KOPT-K1 (cell line): ENCODE data around the gene CCDC92.
"Not testable (repeated sequence)": the region's sequence is repeated elsewhere in the genome, so short reads cannot be mapped to it uniquely, and the experiment has no call there.

Experiments used
- H3K27ac ChIP-seq: fragments of 200-600 bp; sonication (generic); 2 replicates; pipeline ENCODE4 v1.5.1; 2016; ENCODE audit warnings: antibody characterized with exemption, mild to moderate bottlenecking, low read depth, low read length; ENCODE audit not compliant: poor library complexity, severe bottlenecking
- H3K36me3 ChIP-seq: fragments of 200-600 bp; sonication (generic); 2 replicates; pipeline ENCODE4 v1.5.1; 2017; ENCODE audit warnings: antibody characterized with exemption, mild to moderate bottlenecking, low read length, moderate library complexity; ENCODE audit not compliant: insufficient read depth
- H3K9me3 ChIP-seq: fragments of 200-600 bp; sonication (generic); 2 replicates; pipeline ENCODE4 v1.5.1; 2017; ENCODE audit warnings: antibody characterized with exemption, low read length, mild to moderate bottlenecking; ENCODE audit not compliant: insufficient read depth, poor library complexity, severe bottlenecking

The CCDC92 gene

DNA sequence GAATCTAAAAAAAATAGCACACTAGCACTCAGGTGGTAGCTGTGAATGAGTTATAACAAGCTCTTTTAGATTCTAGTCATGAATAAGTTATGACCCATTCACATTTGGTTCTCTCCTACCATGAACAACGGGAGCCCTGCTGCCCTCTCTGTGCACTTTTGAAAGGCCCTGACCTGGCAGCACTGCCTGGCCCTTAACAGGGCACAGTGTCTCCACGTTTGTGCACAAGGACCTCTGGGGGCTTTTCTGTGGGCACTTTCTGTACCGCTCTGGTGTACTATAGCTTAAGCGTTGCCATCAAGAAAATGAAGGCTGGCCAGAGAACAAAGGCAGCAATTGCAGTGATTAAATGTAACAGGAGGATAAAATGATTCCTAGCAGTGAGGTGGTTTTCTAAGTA is 21.2 kb downstream of the CCDC92 start:
- H3K36me3 ChIP-seq: no peaks in the 10 kb centered on the region
- no peaks in the 10 kb centered on the region for H3K9me3 ChIP-seq
- no peak overlapping the region for H3K27ac ChIP-seq

DNA sequence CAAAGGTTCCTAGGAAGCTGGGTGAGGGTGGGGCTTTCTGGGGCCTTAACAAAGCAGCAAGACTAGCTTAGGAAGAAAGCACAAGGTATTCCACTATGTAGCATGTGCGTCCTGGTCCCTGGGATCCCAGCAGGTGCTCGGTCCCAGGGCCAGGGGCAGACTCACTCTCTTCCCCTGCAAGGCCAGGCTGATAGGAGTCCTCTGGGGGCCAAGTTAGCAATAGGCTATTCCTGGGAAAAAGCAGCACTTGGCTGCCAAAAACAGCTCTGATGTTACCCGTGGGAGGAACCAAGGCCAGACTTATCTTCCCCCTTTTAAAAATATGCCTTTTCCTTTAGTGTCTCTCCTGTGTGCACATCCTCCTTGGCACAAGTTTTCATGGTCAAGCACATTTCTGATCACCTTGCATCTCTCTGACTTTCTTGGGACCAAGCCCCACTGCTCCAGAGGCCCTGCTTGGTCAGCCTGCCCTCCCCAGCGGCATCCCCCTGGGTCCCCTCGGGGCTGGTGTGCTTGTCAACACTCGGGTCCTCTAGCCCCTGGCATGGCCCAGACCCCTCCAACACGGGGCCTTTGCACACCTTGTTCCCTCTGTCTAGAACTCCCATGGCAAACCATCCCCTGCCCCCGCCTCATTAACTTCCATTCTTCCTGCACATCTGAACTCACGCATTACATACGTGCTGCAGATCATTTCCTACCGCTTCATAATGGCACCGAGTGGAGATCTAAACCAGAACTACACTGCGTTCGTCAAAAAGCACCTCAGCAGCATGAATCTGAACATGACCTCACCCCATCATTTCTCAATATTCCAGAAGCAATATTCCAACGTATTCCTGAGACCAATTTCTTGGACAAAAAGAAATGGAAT is 21.9 kb downstream of the CCDC92 start:
- H3K36me3 ChIP-seq: no peaks in the 10 kb centered on the region
- H3K27ac ChIP-seq: no peak overlapping the region
- H3K9me3 ChIP-seq: no peaks in the 10 kb centered on the region

DNA sequence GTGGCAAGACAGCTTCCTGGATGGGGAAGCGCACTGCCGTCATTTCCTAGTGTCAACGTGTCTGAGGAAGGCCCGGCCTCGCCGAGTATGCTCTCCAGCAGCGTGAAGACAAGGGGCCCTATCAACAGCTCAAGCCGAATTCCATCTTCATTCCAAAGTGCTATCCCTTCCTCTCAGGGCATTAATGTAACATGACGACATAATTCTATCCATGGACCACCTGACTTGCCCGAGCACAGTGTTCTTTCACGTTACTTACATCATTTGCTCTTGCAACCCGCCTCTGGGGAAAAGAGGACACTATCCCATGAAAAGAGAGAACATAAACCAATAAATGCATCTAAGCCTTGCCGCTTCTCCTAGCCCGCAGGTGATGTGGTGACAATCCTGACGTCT is 22.9 kb downstream of the CCDC92 start:
- Histone ChIP-seq H3K9me3 (no peaks in the 10 kb centered on the region), H3K36me3 (peaks cover 5% of the 10 kb centered on the region; the same call in 1 of the 2 replicates), H3K27ac (no peak overlapping the region)

DNA sequence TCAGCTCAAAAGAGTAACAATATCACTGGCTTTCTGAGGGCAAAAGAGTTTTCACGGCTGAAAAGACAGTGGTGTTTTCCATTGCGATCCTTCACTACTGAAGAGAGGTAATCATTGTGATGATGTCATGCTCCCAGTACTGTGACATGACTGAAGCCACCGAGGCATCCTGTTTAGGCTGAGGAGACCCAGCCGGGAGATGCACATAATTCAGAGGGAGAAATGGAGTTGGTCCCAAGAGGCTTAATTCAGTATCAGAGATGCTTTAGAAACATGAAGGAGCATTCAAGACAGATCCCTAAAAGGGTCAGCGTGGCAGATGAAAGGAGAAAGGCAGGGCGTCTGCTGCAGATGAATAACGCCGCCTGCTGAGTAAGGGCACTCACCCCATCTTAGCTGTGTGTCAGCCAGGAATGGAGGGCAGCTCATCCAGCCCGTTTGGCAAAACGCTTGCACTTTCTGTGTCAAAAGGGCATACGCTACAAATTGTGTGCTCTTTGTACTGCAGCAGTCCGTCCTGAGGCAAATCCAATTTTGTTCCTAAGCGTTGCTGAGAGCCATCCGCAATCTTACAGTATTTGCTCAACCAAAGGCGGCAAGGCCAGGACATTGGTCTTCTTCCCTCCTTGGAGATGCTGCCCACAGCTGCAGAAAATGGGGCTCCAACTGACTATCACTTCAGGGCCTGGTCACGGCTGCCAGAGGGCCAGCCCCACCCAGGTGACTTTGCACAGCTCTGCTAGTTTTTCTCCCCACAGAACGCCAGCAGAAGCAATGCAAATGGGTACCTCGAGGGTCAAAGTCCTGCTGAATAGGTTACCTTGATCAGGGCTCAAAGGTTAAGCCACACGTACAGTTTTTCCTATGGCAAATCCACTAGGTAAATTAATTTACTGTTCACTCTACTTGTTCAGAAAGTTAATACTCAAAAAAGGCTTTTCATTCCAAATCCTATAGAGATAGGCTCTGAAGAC is 23.5 kb downstream of the CCDC92 start:
- peaks cover 5% of the 10 kb centered on the region; the same call in 1 of the 2 replicates for H3K36me3 ChIP-seq
- no peaks in the 10 kb centered on the region for H3K9me3 ChIP-seq
- no peak overlapping the region for H3K27ac ChIP-seq

DNA sequence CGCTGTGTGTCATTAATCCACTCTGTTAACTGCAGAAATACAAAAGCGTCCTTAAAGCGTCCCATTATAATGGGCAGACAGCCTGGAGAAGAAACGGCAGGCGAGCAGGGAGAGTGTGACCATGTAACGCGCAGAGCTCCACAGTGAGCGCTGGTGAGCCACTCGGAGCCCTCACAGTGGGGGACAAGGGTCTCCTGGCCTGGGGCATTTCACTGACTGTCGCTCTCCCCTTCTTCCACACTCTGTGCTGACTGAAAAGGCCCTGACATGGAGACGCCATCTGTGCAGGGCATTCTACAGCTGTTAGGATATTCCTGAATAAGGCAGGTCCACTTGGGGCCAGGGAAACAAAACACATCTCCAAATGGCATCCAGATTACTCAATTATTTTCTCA is 24.2 kb downstream of the CCDC92 start:
- Histone ChIP-seq H3K27ac (no peak overlapping the region), H3K9me3 (no peaks in the 10 kb centered on the region), H3K36me3 (peaks cover 5% of the 10 kb centered on the region; the same call in 1 of the 2 replicates)

DNA sequence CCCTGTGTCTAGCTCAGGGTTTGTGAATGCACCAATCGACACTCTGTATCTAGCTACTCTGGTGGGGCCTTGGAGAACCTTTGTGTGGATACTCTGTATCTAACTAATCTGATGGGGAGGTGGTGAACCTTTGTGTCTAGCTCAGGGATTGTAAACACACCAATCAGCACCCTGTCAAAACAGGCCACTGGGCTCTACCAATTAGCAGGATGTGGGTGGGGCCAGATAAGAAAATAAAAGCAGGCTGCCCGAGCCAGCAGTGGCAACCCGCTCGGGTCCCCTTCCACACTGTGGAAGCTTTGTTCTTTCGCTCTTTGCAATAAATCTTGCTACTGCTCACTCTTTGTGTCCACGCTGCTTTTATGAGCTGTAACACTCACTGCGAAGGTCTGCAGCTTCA is 25.1 kb downstream of the CCDC92 start:
- not testable (repeated sequence) for H3K36me3 ChIP-seq, H3K27ac ChIP-seq, H3K9me3 ChIP-seq

DNA sequence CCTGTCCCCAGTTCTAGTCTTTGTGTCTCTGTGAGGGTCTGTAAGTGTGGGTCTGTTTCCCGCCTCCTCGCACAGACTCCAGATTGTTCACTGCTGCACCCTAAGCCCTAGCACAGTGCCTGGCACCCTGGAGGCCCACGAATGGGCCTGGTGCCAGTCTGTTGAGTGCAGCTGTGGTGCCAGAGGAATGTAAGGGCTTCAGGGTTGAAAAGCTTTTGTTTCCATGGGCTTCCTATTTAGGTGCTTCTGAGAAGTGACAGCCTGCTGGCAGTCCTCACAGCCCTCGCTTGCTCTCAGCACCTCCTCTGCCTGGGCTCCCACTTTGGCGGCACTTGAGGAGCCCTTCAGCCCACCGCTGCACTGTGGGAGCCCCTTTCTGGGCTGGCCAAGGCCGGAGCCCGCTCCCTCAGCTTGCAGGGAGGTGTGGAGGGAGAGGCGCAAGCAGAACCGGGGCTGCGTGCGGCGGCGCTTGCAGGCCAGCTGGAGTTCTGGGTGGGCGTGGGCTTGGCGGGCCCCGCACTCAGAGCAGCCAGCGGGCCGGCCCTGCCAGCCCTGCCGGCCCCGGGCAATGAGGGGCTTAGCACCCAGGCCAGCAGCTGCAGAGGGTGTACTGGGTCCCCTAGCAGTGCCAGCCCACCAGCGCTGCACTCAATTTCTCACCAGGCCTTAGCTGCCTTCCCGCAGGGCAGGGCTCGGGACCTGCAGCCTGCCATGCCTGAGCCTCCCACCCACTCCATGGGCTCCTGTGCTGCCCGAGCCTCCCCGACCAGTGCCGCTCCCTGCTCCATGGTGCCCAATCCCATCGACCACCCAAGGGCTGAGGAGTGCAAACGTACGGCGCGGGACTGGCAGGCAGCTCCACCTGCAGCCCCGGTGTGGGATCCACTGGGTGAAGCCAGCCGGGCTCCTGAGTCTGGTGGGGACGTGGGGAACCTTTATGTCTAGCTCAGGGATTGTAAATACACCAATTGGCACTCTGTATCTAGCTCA is 25.8 kb downstream of the CCDC92 start:
- H3K9me3 ChIP-seq: not testable (repeated sequence)
- peak overlapping the region; percentile 31 for H3K27ac ChIP-seq
- peaks cover 13% of the 10 kb centered on the region for H3K36me3 ChIP-seq

DNA sequence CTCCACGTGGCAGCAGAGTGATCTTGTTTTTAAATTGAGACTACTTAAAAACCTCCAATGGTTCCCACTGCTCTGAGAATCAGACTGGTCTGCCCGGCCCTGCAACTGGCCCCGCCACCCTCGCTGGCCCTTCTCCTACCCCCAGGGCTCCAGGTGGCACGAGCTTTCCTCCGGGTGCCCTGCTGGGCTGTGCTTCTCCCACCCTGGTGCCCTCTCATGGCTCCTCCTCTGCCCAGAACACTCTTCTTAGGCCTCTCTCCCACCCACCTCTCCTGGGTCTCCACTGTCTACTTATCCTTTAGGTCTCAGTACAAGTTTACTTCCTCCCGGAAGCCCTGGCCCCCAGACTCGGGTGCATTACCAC is 26.5 kb downstream of the CCDC92 start:
- peaks cover 19% of the 10 kb centered on the region for H3K36me3 ChIP-seq
- peak overlapping the region; percentile 31 for H3K27ac ChIP-seq
- H3K9me3 ChIP-seq: no peaks in the 10 kb centered on the region

DNA sequence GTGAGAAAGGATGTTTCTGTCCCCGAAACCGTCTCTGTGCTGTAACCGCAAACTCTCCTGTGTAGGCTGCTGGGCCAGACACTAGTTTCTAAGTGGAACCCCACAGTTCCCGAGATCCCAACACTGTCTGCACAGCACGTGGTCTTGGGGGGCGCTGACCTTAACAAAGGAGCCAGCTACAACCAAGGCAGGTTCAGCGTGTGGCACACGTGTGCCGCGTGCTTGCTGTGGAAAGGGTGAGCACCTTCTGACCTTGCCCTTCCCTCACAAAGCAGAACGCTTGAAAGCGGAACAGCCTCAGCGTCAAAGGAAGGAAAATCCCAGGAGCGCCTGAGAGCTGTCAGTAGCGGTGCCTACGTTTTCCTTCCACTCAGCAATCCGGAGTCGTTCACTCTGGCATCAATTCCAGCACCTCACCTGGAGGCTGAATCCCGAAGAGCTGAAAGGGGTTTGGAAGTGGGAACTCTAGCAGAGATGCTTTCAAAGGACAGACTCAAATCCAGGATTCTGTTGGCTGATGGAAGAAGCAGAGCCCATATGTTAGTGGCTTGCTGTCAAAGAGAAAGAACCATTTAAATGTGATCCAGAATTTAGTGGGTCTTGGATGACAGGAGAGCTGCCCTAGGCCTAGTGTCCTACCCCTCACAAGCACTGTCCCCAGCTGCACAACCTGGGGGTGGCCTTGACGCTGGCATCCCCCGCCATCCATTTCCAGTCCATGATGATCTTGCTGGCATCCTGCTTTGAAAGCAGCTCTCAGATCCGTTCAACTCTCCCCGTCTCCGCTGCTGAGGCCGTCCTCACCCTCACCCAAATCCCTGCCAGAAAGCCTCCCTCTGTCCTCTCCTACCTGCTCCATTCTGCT is 27.1 kb downstream of the CCDC92 start:
- Histone ChIP-seq H3K36me3 (peaks cover 21% of the 10 kb centered on the region), H3K9me3 (no peaks in the 10 kb centered on the region)

DNA sequence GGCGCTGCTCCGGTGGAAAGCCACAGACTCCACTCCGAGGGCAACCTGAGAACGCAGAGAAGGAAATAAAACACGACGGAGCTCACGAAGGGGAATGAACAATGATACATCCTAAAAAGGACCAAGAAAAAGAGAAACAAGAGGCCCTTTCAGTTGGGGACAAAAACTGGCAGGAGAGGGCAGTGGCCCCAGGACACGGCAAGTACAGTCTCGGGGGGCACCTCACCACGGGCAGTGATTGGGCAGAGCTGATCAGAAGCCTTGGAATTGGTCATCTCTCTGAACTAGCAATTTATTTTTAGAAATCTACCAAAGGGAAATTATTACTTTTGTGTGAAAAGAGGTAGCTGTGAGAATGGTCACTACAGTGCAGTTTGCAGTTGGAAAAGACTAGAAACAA is 27.9 kb downstream of the CCDC92 start:
- Histone ChIP-seq H3K9me3 (no peaks in the 10 kb centered on the region), H3K27ac (peak overlapping the region; percentile 64), H3K36me3 (peaks cover 27% of the 10 kb centered on the region)

More for the DNA sequence above, 27.1 kb downstream of the CCDC92 start:
- H3K27ac ChIP-seq: peak overlapping the region; percentile 64

DNA sequence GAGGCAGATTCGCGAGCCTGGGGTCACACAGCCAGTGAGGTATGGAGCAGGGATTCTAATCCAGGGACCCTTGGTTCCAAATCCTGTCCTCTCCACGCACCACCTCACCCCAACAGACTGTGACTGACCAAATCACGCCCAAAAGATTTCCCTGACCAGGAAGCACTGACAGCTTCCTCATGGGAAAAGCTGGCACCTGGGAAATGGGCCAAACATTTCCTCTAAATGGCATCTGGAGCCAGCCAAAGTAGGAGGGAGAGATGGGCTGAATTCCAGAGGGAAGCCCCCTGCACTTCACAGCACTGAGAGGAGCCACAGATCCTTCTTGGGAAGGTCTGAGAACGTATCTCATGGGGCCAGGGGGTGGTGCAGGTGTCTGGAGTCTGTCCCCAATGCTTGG is 28.8 kb downstream of the CCDC92 start:
- Histone ChIP-seq H3K9me3 (no peaks in the 10 kb centered on the region), H3K27ac (peak overlapping the region; percentile 64), H3K36me3 (peaks cover 30% of the 10 kb centered on the region)

DNA sequence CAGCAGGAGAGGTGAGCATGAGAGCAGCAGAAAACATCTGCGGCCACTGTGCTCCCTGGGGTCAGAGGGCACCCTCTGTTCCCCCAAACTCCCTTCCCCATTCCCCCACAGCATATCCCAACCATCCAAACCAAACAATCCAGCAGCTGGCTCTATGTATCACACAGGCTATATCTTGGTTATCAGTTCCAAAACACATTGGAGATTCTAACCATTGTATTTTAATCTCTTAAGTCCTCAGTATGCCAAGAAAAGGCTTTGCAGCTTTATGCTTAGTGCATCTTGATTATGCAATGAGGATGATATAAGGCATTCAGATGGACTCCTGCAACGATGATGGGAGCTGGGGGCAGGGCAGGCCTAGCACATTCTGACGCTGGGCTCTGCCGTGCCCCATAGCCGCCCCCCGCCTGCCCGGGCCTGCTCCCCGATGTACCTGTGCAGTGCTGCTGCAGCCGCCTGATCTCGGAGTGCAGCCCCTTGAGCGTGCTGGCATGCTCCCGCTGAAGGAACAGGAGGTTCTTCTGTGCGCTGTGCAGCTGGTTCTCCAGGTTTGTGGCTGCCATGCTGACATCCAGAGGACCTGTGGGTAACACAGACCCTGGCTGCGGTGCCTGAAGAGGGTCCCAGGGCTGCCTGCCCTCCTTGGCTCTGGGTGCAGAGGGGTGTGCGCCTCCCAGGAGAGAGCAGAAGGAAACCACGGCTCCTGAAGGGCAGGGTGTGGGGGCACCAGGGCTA is 29.6 kb downstream of the CCDC92 start:
- Histone ChIP-seq H3K9me3 (no peaks in the 10 kb centered on the region), H3K36me3 (peaks cover 30% of the 10 kb centered on the region)

DNA sequence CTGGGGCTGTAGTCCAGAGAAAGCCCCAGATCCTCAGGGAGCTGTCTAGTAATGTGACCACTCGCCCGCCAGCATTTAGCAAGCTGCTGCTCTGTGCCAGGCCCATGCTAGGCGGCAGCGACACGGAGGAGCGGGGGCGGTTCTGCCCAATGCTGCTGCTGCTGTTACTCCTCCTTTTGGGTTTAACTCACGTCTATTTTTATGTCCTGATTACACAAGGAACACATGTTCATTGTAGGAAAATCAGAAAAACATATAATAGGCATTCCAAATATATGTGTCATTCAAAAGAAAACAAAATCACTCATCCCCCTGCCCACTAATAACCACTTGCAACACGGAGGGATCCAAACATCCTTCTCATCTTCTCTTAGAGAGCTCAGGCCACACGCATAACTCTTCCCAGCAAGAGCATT is 30.4 kb downstream of the CCDC92 start:
- Histone ChIP-seq H3K27ac (no peak overlapping the region), H3K36me3 (peaks cover 30% of the 10 kb centered on the region), H3K9me3 (no peaks in the 10 kb centered on the region)

More for the DNA sequence above, 29.6 kb downstream of the CCDC92 start:
- H3K27ac ChIP-seq: peak overlapping the region; percentile 64
